HG03280 (cell line): ENCODE results near the gene ZNF648.
"Not testable (repeated sequence)": the region's sequence is repeated elsewhere in the genome, so short reads cannot be mapped to it uniquely, and the experiment has no call there.

Experiments used
- ATAC-seq: cut with Tn5 transposase; IDR thresholded peaks from one replicate; pipeline ENCODE4 v1.9.1; 2021; ENCODE audit warnings: mild to moderate bottlenecking, moderate library complexity; ENCODE audit not compliant: unreplicated experiment

The ZNF648 gene

DNA sequence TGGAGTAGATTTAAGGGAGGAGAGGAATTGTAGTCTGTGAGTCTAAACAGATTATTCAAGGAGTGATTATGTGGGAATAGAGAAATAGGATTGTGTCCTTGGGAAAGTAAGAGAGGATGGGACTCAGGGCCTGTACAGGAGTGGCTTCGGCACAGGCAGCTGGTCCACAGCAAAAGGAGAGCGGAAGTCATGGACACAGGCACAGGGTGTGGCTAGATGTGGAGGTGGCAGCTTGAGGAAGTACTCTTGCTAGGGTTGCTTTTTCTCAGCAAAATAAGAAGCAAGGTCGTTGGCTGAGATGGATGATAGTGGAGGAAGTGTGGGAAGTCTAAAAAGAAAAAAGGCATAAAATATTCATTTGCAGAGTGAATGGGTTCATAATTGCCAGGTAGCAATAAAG lies 18.5 kb upstream of the ZNF648 start:
- ATAC-seq = no peak

DNA sequence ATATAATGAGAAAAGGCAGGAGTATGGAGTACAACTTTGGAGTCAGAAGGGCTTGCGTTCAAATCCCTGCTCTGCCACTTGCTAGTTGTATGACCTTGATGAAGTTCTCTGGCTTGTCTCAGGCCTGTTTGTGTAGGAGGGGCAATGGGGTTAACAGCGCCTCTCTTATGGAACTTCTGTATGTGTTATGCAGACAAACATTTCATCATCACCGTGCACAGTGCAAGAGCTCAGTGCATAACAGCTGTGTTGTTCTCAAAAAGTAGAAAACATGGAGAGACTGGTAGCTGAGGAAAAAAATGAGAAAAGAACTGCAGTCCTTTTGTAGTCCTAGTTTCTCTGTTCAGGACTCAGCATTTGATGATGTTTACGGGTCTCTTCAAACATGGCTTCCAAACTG lies 10.4 kb upstream of the ZNF648 start:
- ATAC-seq = no peak

DNA sequence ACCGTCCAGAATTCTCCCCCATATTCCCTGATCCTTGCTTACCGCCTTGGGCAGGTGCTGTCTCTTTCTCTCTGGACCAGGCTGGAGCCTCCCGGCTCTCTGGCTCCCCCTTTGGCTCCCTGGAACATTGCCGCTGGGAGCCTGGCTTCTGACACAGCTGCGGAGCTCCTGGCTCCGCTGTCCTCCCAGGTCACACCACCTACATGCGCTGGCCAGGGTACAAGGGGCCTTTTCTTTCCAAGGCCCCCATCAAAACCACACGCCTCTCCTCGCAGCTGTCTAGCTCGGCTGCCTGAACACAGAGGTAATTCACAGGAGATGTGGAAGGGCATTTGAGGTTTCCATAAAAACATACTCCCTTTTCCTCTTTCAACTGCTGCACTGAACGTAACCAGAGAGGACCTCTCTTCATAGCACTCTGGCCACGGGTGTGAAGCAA lies 7.5 kb upstream of the ZNF648 start:
- no peak for ATAC-seq

DNA sequence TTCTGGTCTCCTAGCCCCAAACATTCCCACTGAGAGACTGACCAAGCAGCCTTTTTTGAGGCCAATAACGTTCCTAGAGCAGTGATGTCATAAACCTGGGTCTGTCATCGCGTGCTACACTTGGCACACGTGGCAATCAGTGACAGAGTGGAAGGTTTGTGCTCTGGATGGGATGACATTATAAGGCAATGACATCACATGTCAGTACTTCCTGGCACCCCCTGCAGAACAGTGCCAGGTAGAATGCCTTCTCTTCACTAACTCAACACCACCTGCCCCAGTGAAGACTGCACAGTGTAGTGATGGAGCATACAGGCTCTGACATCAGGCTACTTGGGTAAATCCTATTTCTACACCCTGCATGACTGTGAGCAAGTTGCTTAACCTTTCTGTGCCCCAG lies 5.4 kb upstream of the ZNF648 start:
- ATAC-seq = no peak

- no peak for ATAC-seq
Measured at GRCh38 chr1:182065126-182065845, 3.8 kb upstream of the ZNF648 start.

DNA sequence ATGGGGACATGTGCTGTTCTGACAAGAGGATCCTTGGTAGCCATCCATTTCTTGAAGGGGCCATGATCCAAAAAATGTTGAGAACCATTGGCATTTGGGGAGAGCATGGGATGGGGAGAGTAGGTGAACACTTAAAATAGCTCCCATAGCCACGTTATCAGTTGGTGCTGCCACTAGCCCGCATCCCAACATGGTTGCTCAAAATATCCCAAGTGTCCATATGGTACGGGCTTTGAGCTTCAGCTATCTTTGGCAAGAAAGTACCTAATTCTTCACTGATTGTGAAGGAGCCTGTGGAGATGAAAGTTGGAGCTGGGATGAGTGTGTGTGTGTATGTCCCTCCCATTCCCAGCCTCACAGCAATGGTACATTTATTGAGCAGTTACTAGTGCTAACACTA lies 3.1 kb upstream of the ZNF648 start:
- no peak for ATAC-seq

- no peak for ATAC-seq
Measured at GRCh38 chr1:182062223-182062622, 711 bp upstream of the ZNF648 start.

DNA sequence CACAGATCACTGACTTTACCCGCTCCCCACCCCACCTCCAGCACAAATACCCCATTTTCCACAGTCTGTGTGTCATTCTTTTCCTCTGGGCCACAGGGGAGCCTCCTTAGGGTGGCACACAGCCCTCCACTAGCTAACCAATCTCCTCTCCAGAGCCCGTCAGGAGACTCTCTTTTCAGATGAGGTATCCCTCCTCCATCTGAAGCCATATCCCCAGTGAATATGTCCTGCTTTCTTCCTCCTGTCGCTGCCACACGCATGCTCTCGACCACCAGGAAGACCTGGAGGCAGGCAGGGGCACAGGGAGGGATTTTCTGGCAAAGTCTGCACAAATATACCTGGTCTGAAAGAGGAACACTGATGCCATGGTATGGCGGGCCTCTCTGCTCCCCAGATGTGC lies 635 bp downstream of the ZNF648 start:
- no peak for ATAC-seq

GRCh38 chr1:182059936-182060335 lies 1.6 kb downstream of the ZNF648 start:
- no peak for ATAC-seq

DNA sequence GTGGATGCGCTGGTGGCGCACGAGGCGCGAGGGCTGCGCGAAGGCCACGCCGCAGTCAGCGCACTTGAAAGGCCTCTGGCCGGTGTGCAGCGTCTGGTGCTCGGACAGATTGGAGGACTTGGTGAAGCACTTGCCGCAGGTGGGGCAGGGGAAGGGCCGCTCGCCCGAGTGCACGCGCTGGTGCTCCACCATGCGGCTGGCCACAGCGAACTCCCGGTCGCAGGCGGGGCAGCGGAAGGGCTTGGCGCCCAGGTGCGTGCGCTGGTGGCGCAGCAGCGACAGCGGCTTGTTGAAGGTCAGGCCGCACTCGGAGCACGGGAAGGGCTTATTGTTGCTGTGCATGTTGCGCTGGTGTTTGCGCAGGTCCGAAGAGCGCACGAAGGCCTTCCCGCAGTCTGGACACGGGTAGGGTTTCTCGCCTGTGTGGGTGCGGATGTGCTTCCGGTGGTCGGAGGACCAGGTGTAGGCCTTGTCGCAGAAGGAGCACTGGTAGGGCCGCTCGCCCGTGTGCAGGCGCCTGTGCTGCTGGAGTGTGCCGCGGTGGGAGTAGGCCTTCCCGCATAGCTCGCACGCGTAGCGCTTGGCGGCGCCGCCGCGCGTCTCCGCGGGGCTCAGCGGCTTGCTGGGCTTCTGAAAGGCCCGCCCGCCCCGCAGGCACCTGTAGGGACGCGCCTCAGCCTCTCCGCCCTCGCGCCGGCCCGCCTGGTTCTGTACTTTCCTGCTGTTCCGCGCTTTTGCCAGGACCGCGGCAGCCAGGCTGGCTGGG lies 4.7 kb downstream of the ZNF648 start:
- ATAC-seq = no peak

DNA sequence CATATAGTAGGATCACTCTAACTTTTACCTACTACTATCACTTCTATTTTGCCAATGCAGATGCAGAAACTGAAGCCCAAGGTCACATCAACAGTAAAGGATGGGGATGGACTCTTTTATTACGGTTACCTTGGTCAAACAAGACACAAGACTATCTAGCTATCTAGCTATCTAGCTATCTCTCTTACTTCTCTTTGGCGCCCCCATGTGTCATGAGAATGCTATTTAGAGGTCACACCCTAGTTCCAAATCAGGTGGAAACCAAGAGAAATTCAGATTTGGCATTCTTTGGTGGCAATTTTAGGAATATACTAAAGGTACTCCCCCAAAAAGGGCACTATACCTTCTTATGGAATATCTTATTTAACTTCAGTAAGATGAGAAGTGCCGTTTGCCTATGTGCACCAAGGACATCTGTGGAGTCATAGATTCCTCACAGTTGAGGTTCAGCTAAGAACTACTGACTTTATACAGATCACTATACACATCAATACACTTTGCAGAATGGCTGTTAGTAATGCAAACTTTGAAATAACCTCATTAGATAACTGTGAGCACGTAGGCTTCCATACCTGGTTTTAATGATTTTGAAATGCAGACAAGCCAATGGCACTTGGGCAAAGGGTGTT lies 6.7 kb downstream of the ZNF648 start:
- ATAC-seq = no peak

GRCh38 chr1:182052355-182052754 lies 9.2 kb downstream of the ZNF648 start:
- ATAC-seq = no peak

- no peak for ATAC-seq
Measured at GRCh38 chr1:182051938-182052337, 9.6 kb downstream of the ZNF648 start.

DNA sequence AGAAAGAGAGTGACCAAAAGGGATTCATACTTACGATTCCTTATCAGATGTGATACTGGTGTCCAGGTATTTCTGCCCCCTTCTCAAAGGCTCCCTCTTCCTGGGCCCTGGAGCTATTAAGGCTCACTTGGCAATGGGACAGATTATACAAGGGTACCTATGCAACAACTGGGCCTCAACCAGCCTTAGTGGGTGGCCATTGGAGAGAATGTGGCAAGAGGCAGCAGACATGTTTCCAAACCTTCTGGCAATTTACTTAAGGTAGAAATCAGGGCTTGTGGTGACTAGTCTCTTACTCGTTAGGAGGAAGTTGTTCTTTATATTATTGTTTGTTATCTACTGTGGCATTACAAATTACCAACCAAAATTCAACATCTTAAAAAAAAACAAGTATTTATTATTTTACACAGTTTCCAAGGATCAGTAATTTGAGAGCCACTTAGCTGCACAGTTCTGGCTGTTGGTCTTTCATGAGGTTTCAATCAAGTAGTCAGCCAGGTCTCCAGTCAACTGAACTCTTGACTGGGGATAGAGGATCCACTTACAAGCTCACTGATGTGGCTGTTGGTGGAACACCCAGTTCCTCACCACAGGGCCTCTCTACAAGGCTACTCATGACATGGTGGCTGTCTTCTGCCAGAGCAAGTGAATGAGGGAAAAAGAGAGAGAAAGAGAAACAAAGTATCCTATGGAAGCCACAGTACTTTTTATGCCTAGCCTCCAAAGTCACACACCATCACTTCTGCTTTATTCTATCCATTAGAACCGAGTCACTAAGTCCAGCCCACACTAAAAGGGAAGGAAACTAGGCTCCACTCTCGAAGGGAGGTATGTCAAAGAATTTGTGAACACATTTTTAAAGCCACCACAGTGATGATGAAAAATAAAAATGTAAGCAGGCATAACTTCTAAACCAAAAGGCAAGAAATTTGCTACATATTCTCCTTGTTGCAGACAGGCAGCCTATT lies 10.7 kb downstream of the ZNF648 start:
- no peak for ATAC-seq

DNA sequence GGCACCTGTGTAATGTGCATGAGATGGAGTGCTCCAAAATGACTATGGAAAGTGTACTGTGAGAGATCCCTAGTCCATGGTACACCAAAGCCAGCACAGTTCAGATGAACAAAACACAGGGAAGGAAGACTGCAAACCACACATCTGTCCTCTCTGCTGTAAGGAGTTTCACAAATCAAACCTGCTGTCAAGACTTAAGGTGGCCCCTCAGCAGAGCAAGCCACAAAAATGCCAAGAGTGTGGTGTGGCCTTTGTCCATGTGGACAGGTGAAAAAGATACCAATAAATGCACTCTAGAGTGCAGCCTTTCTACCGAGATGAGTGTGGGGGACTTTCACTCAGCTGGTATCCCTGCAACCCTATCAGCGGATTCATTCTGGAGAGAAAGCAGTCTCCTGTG lies 12.9 kb downstream of the ZNF648 start:
- ATAC-seq = no peak

- no peak for ATAC-seq
Measured at GRCh38 chr1:182046763-182047162, 14.7 kb downstream of the ZNF648 start.

- not testable (repeated sequence) for ATAC-seq
Measured at GRCh38 chr1:182045481-182045880, 16.0 kb downstream of the ZNF648 start.

DNA sequence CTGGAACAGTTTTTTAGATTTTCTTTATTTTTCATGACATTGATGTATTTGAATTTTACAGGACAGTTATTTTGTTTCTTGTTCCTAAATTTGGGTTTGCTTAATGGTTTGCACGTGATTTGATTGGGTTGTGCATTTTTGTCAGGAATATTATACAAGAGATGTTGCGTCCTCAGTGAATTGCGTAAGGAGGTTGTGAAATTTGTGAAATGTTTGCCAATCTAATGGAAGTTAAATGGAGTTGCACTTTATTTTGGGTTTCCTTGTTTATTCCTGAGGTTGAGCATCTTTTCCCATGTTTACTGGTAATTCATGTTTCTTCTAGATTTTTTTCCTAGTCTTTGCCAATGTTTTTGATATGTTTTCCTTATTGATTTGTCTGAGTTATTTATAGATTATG lies 19.9 kb downstream of the ZNF648 start:
- no peak for ATAC-seq

- no peak for ATAC-seq
Measured at GRCh38 chr1:182038220-182038619, 23.3 kb downstream of the ZNF648 start.

DNA sequence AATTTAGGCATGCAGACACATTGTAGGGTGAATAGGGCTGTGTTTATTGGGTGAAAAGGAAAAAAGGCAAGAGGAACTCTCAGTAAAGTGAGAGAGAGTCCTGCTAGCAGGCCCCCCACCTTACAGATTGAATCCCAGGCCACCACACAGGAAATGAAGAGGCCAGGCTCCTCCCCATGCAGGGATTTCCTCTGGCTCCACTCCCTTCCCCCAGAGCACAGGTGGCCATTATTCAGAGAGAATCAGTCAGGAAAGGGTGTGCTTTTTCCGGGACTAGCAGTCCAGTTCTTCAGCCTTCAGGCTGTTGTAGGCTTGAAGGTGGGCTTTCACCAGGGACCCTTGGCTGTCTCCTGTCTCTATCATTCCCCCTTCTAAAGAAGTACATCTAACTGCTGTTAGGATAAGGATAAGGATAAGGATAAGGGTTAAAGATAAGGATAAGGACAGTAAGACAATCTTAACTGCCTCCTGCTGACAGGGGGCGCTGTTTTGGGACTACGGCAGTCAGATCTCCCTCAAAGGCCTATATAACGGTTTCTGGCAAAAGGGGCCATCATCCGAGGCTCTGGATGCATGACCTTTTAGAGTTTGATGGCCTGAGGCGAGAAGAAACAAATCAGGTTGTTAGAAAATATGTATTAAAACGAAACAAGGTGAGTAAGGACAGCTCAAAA lies 26.3 kb downstream of the ZNF648 start:
- ATAC-seq = no peak
